Testis (tissue), 2 donors: ENCODE data around the gene KIF21B.

ENCODE experiments used
- CTCF ChIP-seq, 3 experiments: fragments of 450-650 bp in 2 of 3; fragments of 200-600 bp in 1 of 3; sonication (generic) in 1 of 3; IDR thresholded peaks; one replicate each; pipeline ENCODE4 v1.5.1; 2016 to 2019; ENCODE audit warnings: antibody characterized with exemption in 3 of 3, mild to moderate bottlenecking in 2 of 3, moderate library complexity in 1 of 3
- POLR2A ChIP-seq: fragments of 450-650 bp; IDR thresholded peaks from one replicate; pipeline ENCODE4 v1.6.1; 2017; ENCODE audit warnings: antibody characterized with exemption, mild to moderate bottlenecking, moderate library complexity

- no peak for TF ChIP-seq CTCF (IDR thresholded peaks at IDR 0.05)
- no peak for TF ChIP-seq POLR2A
These were observed 53.6 kb downstream of the KIF21B start for GRCh38 chr1:200969726-200970561.
